ENCODE measurements around the gene ALDH1A1.

DNA sequence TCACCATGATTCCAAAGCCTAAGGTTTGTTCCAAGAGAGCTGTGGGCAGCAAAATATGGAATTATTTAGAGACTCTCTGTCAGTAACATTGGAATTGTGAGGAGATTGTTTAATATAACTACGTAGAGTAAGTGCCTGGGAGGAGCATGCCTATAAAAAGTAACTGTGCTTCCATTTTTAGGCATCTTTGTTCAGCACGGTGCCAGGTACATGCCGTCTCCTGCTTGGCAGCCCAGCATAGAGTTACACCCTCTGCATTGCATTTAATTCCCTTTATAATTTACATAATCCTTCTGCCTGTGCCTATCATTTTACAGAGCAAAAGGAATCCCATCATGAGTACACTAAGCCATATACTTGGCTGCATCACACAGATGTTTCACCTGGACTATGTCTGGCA lies 32.1 kb upstream of the ALDH1A1 start:
- TF ChIP-seq GATA2 (IDR thresholded peaks at IDR 0.05; ENCODE audit: low read depth, low read length) (no peak), GATA3 (IDR thresholded peaks at IDR 0.05; ENCODE audit: low read depth, low read length) (no peak)

Measured in SH-SY5Y (cell line).